Right cardiac atrium (tissue), 5 donors: Measurements from ENCODE around the gene COMMD8. TPM values are rescaled to one million over a fixed set of nuclear protein-coding genes. Genes with fewer than 3 reads are reported as not detected.

Experiments
- ATAC-seq, 2 donors: fragments of 200-7000 bp; cut with Tn5 transposase; one replicate each; pipeline versions ENCODE4 v1.8.0 to v1.9.1; 2020; ENCODE audit warnings: moderate library complexity in 2 of 2, mild to moderate bottlenecking in 1 of 2
- DNase-seq, 3 donors: peaks; one replicate each; pipeline ENCODE4 v3.0.0-alpha.2; 2020
- H3K27ac ChIP-seq: one replicate; pipeline ENCODE4 v1.5.1; 2013; ENCODE audit warnings: mild to moderate bottlenecking, low read length, control low read depth, moderate library complexity
- H3K27me3 ChIP-seq: one replicate; pipeline ENCODE4 v1.6.1; 2013; ENCODE audit not compliant: control insufficient read depth, insufficient read depth
- H3K4me1 ChIP-seq: one replicate; pipeline ENCODE4 v1.6.1; 2013; ENCODE audit warnings: low read length; ENCODE audit not compliant: control insufficient read depth, insufficient read depth
- H3K4me3 ChIP-seq: one replicate; pipeline ENCODE4 v1.5.1; 2013; ENCODE audit warnings: low read length, control low read depth
- H3K9me3 ChIP-seq: one replicate; pipeline ENCODE4 v1.6.1; 2013; ENCODE audit warnings: low read length; ENCODE audit not compliant: control insufficient read depth
- WGBS: extraction: QIAGEN DNeasy Blood & Tissue Kit; methylation state at CpG from one replicate; pipeline ENCODE4 v1.1.7; 2013; 5-methylcytosine and 5-hydroxymethylcytosine counted together
- intact Hi-C, 4 donors: fragments of 100-400 bp; cut with DNase I; formaldehyde crosslinking; loops; one replicate each; pipeline versions ENCODE4 v1.11.0 to v1.14.0; 2022 to 2023
- polyA plus RNA-seq: library from polyadenylated mRNA; stranded (reverse); fragments of 200-250 nt; gene quantifications from one replicate; pipeline ENCODE4 v1.2.3, GENCODE V29; 2013
- total RNA-seq, 4 donors: library from RNA; stranded (reverse); fragmentation: NEBNext Ultra II Directional; extraction: Animal tissue kit (Norgen Biotek cat#: 25700); gene quantifications; one replicate each; pipeline ENCODE4 v1.2.1, GENCODE V29; 2021
- donor health status: healthy with polysubstance abuse.
- donor health status: DM: no; HTN: yes; CAD: no.
- donor health status: DM: no; HTN: no; CAD: no.
- donor health status: DM: no; HTN: yes; CAD: no; lungs with severe emphysema.
- donor health status: DM: yes; HTN: yes; CAD: no.

COMMD8 gene
- total and polyA plus RNA-seq, 5 donors, result 13.9 to 20.0 (median 17.0) TPM

DNA sequence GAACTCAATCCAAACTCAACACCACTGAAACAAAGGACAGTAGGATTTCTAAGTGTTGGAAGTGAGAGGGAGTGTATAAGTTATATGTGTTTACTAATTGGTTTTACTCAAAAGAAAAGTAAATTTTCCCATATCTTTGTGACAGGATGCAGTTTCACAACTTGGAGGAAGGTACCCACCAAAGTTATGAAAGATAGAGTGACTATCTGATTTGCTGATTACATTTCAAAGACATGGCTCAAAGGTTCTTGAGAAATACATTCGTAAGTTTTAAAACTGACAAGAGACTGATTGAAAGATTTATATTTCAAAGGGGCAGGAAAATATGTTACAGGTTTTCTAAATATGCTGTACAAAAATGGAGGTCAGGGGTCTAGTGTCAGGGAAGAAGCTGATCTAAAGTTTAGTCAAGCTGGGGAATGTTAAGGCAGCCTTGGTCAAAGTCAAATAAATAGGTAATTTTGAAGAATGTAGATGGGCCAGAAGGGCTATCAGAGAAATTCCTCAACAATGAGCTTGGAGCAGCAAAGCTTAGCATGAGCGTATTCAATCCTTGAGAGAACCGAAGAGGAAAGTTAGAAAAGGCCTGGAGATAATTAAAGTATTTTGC, 9.7 kb upstream of the COMMD8 start:
- no peak overlapping the region for H3K27ac ChIP-seq
- intact Hi-C loops, result no loop called here
- DNase-seq, result no peak
- ATAC-seq, result no peak
- WGBS, result 87% methylated on average over 3 of the region's 3 CpGs
- H3K4me3 ChIP-seq, result no peak overlapping the region
- no peaks in the 10 kb centered on the region for H3K4me1 ChIP-seq
- H3K27me3 ChIP-seq, result no peaks in the 10 kb centered on the region
- no peaks in the 10 kb centered on the region for H3K9me3 ChIP-seq

DNA sequence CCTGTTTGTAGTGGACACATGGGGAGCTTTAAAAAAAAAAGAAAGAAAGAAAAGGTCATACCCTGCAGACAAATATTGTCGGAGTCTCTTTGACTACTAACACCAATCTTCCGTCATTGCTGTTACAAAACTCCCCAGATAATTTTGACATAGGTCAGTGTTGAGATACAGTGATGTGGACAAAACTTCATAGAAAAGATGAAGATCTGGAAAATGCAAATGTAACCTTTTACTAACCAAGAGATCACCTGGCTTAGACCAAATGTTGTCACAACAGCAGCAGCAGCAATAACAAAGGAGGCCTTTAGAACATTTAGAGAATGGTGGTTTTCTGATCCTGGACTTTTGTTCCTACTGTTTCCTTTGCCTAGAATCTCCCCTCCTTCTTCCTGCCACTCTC, 8.1 kb upstream of the COMMD8 start:
- ATAC-seq (no peak), DNase-seq (no peak)
- H3K27ac ChIP-seq, result no peak overlapping the region
- H3K4me1 ChIP-seq, result no peaks in the 10 kb centered on the region
- H3K4me3 ChIP-seq, result no peak overlapping the region
- H3K27me3 ChIP-seq, result no peaks in the 10 kb centered on the region
- intact Hi-C loops, result no loop called here
- 87% methylated on average over 2 of the region's 2 CpGs for WGBS
- no peaks in the 10 kb centered on the region for H3K9me3 ChIP-seq

DNA sequence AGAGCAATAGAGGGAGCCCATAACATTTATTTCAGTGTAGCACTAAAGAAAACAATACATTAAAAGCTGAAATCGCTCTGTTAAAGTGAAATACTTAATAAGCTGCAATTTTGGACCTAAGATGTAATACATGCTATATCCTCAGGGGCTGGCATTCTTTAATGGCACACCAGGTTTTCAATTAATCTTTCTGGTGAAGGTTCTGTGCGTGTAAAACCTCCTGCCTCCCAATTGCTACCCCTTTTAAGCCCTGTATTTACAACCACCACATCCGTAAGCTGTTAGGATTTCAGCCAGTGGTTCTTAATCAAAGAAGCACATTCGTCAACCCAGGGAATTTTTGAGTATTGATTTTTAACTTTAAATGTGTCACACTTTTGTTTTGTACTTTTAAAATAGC, 7.6 kb upstream of the COMMD8 start:
- no peaks in the 10 kb centered on the region for H3K4me1 ChIP-seq
- no peaks in the 10 kb centered on the region for H3K9me3 ChIP-seq
- DNase-seq (no peak), ATAC-seq (no peak)
- no peak overlapping the region for H3K27ac ChIP-seq
- intact Hi-C loops, result no loop called here
- no peak overlapping the region for H3K4me3 ChIP-seq
- H3K27me3 ChIP-seq, result no peaks in the 10 kb centered on the region
- 56% methylated on average over 4 of the region's 4 CpGs for WGBS

DNA sequence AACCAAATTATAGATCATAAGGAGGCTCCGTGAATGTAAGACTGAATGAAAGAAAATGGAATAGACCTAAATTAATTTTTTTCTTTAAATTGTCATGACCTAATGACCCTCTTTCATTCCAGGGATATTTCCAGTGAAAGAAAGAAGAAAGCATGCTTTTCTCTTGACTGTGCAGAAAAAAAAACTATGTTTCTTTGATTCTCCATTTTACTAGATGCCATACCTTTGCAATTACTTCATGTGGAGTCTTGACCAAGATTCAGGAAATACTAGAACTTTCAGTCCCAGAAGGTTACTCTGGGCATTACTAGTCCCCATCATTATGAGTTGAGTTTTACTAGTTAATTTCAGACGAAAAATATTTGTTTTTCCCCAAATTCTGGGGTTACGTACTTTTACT, 6.4 kb upstream of the COMMD8 start:
- ATAC-seq, result no peak

DNA sequence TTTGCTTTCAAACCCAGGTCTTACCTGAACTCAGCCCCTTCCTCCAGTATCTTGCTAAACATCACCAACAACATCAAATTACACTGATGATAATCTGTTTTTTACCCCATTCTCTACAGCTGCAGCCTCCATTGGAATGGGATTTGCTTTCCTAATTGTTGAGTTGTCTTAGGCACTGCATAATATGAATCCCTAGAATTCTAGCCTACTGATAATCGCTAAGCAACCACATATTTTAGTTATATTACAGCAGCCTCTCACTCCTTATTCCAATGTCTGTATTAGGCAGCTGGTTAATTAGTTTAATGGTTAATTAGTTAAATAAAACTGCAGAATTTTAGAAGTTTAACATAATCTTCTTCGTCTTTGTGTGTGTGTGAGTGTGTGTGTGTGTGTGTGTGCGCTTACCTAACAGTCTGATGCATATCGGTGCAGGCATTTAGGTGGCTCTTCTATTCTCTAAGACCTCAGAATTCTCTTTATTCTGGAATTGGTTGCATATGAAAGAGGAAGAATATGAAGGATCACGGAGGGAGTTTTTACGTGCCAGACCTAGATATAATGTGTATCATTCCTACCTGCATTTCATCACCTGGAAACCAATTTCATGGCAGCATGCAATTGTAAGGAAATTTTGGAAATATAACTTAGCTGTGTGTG, 5.3 kb upstream of the COMMD8 start:
- DNase-seq (no peak), ATAC-seq (no peak)
- 64% methylated on average over 6 of the region's 6 CpGs for WGBS
- Histone ChIP-seq H3K4me3 (no peak overlapping the region), H3K4me1 (no peaks in the 10 kb centered on the region), H3K27ac (no peak overlapping the region), H3K27me3 (no peaks in the 10 kb centered on the region), H3K9me3 (no peaks in the 10 kb centered on the region)
- intact Hi-C loops, result loop anchor here in 1 of 4 donors (10.0 kb wide), 1 partner anchor 96 kb away; no protein-coding TSS in a partner anchor

More for the DNA sequence above, 6.4 kb upstream of the COMMD8 start:
- H3K27ac ChIP-seq, result no peak overlapping the region
- H3K9me3 ChIP-seq, result no peaks in the 10 kb centered on the region
- no peak for DNase-seq
- H3K4me3 ChIP-seq, result no peak overlapping the region
- no peaks in the 10 kb centered on the region for H3K27me3 ChIP-seq
- 87% methylated on average over 3 of the region's 3 CpGs for WGBS
- intact Hi-C loops, result loop anchor here in 1 of 4 donors (10.0 kb wide), 1 partner anchor 95 kb away; no protein-coding TSS in a partner anchor
- H3K4me1 ChIP-seq, result no peaks in the 10 kb centered on the region

DNA sequence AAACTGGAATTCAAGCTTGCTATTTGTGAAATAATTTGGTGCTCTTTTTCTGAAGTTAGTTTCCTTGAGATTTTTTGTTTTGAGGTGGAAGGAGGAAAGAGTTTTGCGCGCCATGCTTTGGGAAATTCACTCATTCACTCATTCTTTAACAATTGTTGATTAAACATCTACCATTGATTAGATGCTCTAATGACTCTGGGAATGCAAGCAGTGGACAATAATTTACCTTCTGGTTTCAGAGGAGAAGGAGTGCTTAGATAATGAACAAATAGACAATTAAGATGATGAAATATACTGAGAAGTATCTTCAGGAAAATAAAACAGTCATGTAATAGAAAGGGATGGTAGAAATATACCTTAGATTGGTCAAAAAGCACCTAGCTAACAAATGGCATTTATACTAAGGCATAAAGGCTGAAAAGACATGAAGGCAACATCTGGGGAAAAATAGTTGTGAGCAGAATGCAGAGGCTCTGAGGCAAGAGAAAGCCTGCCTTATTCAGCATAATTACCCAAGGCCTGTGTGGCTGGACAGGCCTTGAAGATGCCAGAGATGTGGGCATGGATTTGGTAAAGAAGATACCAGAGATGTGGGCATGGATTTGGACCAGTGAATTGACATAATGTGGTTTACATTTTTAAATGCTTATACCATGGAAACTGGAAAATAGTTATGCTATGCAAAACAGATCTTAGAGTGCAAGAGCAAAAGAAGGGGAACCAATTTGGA, 2.7 kb upstream of the COMMD8 start:
- 37% methylated on average over 2 of the region's 2 CpGs for WGBS
- H3K27me3 ChIP-seq, result no peaks in the 10 kb centered on the region
- H3K9me3 ChIP-seq, result no peaks in the 10 kb centered on the region
- no peak overlapping the region for H3K27ac ChIP-seq
- DNase-seq (no peak), ATAC-seq (no peak)
- H3K4me3 ChIP-seq, result no peak overlapping the region
- H3K4me1 ChIP-seq, result no peaks in the 10 kb centered on the region
- intact Hi-C loops, result loop anchor here in 1 of 4 donors (10.0 kb wide), 1 partner anchor 99 kb away; no protein-coding TSS in a partner anchor

DNA sequence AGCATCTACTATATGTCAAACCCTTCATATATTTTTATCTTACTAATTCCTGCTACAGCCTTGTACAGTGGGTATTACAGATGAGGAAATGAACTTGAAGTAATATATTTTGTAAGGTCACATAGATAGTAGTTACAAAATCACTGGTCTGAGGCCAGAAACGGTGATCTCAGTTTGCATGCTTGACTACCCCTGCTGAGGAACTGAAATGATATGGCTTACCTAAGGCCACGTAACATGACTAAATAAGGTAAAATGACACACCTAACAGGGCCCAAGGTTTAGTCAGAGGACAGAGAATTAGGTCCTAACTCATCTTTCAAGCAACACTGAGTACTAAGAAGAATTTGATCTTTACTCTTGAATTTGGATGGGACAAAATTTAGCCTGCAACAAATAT, 1.5 kb upstream of the COMMD8 start:
- intact Hi-C loops, result loop anchor here in 1 of 4 donors (10.0 kb wide), 1 partner anchor 100 kb away; no protein-coding TSS in a partner anchor
- ATAC-seq, result no peak

DNA sequence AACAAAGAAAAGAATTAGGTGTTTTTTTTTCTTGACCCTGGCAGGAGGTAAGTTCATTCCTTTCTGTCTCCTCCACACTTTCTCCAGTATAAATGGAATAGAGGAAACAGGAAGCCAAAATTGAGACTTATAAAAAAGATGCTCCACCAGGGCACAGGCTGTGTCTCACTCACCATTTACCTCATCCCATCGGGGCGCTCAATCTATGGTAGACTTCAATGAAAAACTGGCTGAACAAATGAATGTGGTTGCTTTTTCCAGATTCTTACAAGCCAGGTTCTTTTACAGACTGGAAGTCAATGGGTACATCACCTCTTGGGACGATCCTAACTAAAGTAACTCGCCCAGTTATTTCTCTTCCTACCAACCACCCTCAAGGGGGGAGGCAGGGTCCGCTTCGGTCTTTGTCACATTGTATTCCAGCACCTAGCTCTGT, 685 bp downstream of the COMMD8 start:
- Histone ChIP-seq H3K4me1 (no peaks in the 10 kb centered on the region), H3K27ac (peak overlapping the region; percentile 69), H3K4me3 (peak overlapping the region; percentile 80), H3K27me3 (no peaks in the 10 kb centered on the region), H3K9me3 (no peaks in the 10 kb centered on the region)
- DNase-seq, result no peak
- 10% methylated on average over 6 of the region's 6 CpGs for WGBS
- intact Hi-C loops, result loop anchor here in 1 of 4 donors (10.0 kb wide), 1 partner anchor 102 kb away; no protein-coding TSS in a partner anchor
- ATAC-seq, result peak in 1 of 2 donors; percentile 3

More for the DNA sequence above, 1.5 kb upstream of the COMMD8 start:
- Histone ChIP-seq H3K4me1 (no peaks in the 10 kb centered on the region), H3K27ac (no peak overlapping the region), H3K27me3 (no peaks in the 10 kb centered on the region), H3K4me3 (no peak overlapping the region), H3K9me3 (no peaks in the 10 kb centered on the region)
- 76% methylated on average over 2 of the region's 2 CpGs for WGBS
- no peak for DNase-seq

DNA sequence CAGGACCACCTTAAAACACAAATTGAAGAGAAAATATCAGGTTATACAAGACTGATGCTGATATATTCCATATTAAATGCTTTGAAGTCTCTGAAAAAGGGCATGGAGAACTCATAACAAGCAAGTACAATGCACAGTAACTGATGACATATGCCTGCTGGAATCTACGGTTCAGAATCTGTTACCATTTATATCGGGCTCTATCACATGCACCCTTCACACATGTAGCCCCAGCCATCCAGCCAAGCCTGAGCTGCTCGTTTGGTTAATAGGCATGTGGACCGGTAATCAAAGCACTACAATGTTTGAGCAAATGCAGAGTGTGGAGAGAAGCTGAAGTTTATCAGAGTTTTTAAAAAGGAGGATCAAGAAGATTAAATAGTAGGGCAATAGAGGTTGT, 11.8 kb downstream of the COMMD8 start:
- 47% methylated on average over 4 of the region's 4 CpGs for WGBS
- ATAC-seq (no peak), DNase-seq (peak in 1 of 3 donors; percentile 46)
- H3K27ac ChIP-seq, result no peak overlapping the region
- H3K4me1 ChIP-seq, result no peaks in the 10 kb centered on the region
- intact Hi-C loops, result no loop called here
- H3K4me3 ChIP-seq, result no peak overlapping the region
- H3K27me3 ChIP-seq, result no peaks in the 10 kb centered on the region
- no peaks in the 10 kb centered on the region for H3K9me3 ChIP-seq

DNA sequence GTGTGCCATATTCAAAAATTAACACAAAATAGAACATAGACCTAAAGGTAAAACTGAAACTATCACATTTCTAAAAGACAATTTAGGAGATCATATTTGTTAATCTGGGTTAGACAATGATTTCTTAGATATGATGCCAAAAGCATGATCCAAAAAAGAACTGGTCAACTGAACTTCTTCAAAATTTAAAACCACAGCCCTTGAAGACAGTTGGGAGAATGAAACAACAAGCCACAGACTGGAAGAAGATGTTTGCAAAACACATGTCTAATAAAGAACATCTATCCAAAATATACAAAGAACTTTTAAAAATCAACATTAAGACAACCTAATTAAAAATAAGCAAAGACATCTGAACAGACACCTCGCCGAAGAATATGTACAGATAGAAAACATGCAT, 19.5 kb downstream of the COMMD8 start:
- Histone ChIP-seq H3K27me3 (no peaks in the 10 kb centered on the region), H3K9me3 (no peaks in the 10 kb centered on the region), H3K27ac (no peak overlapping the region), H3K4me1 (no peaks in the 10 kb centered on the region), H3K4me3 (no peak overlapping the region)
- 94% methylated on average over 2 of the region's 2 CpGs for WGBS
- intact Hi-C loops, result no loop called here
- DNase-seq (no peak), ATAC-seq (no peak)

DNA sequence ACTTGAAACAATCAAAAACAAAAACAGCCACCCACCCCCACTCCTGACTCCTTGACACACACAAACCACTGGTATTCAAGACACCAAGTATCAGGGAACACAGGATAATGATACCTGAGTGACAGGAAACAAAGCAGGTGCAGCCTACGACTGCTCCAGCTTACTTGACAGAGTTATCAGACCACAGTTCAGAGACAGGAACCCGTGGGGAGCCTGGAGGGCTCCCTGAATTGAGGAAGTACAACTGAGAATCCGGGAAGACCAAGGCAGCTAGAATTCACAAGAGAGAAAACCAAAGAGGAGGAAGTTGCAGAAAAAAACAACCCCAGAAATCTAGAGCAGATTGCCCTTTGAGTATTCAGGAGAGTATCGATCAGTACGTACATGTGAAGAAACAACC, 20.5 kb downstream of the COMMD8 start:
- intact Hi-C loops, result no loop called here
- H3K9me3 ChIP-seq, result no peaks in the 10 kb centered on the region
- ATAC-seq (no peak), DNase-seq (peak in 1 of 3 donors; percentile 20)
- H3K27ac ChIP-seq, result no peak overlapping the region
- H3K4me1 ChIP-seq, result no peaks in the 10 kb centered on the region
- H3K27me3 ChIP-seq, result no peaks in the 10 kb centered on the region
- 66% methylated on average over 5 of the region's 5 CpGs for WGBS
- H3K4me3 ChIP-seq, result no peak overlapping the region
